DMS153 (cell line): ENCODE measurements around the gene CISD3.

ENCODE experiments used
- DNase-seq: peaks from one replicate; lab custom pipeline; 2025; lab: John Stamatoyannopoulos, UW

Gene CISD3

DNA sequence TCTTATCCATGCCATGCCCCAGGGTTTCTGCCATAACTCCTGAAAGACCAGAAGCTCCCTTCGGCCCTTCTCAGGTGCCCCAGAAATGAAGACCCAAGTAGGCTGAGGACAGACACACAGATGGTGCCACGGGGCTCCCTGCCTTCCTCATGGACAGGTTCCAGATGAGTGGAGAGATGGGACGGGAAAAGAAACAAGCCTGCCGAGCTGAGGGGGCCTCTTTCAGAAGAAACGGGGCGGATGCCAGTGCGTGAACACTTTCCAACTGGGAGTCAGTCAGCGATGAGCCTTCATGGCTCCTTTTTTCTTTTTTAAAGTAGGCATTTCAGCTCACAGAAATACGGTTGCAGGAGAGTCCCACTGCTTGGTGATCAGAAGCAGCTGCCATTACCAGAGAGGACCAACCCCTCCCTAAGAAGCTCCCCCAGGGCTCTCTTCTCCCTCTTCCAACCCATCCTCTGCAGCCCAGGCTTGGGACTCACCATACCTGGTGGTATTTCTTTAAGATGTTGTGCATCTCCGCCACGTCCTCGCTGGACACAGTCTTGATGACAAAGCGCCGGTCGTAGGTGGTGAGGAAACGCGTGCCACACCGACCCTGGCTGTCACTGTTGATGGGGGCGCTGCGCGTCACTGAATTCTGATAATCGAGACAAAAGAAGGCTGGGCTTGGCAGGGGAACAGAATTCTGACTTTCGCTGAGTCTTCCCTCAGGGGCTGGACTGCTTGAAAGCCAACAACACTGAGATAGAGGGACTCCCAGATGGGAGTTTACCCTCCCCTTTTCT lies 50.0 kb downstream of the CISD3 start:
- no peak for DNase-seq

DNA sequence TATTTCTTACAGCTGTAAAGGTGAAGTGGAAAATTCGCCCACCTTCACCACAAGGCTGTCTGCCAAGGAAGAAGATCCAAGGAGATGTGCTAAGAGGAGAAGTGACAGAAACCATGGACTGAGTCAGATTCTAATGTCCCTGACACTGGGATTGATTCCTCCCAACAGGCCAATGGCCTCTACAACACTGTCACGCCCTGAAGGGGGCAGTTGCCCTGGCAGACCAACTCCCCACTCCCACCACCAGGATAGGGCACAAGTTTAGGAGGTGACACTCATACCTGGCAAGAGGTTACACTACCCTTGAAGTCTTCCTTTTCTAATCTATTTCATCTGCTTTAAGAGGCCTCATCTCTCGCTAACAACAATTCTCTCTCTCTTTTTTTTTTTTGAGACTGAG lies 53.1 kb downstream of the CISD3 start:
- no peak for DNase-seq
